ENCODE data around the gene YEATS2. TPM values are rescaled to one million over a fixed set of nuclear protein-coding genes. Genes with fewer than 3 reads are reported as not detected.

YEATS2 gene
- total RNA-seq: 39.2 and 44.4 TPM in 2 replicates

DNA sequence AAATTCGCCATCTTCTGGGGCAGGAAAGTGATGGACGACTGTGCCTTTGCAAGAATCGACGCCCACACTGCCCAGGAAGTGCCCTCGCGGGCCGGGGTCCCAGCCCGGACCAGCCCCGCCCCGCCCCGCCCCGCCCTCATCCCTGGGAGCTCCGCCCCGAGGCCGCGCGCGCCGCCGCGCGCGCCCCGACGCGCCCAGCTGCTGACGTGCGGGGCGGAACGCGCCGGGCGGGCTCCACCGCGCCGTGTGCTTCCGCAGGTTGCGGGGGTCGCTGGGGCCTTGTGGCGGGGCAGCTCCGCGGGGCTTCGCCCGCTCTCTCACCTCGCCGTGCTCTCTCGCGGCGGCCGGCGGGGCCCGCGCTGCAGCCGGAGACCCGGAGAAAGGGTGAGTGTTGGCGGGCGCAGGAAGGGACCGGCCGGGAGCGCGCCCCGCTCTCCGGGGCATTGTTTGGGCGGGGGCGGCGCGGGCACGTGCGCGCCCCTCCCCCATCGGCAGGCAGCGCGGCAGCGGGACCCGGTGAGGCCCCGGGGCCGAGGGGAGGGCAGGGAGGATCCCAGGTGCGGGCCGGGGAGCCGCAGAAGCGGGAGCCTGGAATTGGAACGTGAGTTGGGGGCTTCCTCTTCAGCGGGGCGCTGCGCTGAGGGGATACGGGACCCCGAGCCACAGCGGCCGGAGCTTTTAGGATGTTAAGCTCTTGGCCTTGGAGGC lies at the start of gene YEATS2:
YEATS2 (plus strand) TSS at position 188 of the 708 bp plus-strand sequence. CDS start 17,366 bp downstream, outside the sequence.

DNA sequence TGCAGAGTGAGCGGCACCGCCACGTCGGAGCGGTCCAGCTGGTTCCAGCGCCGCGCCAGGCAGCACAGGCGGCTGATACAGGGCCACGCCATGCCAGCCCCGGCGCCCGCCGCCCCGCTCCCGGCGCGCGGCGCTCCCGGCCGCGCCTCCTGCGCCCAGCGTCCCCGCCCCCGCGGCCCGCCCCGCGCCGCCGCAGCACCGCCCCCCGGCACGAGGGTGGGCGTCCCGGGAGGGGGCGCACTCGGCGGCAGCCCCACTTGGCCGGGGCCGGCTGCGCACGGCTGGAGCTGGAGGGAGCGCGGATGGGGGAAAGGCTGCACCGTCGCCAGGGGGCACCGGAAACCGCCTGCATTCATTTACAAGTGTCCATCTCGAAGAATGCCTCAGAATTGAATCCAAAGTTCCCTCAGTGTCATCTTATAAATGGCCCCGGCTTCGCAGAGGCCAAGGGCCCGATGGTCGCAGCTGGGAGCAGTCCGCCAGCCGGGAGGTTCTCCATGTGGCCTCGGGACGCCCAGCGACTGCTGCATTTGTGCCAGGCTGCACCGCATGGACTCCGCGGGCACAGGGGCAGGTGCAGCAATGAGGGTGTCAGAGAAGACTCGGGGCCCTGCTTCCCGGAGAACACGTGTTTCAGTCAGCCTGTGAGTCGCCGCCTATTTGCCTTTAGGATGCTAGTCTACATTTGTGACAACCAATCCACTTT lies 128.0 kb downstream of the YEATS2 start, which contains the start of gene MAP6D1:
MAP6D1 (minus strand) TSS at position 122 of the 706 bp plus-strand sequence; CDS start at position 92, 30 bp downstream.

Other genes starting within 250 kb of the YEATS2 start
- gene KLHL6, start 142.1 kb upstream of the YEATS2 start, total RNA-seq: 0.32 TPM in 1 of 2 replicates, not detected in the other
- gene KLHL24, start 62.2 kb upstream of the YEATS2 start, total RNA-seq: 23.3 and 24.0 TPM in 2 replicates
- gene MAP6D1, start 127.8 kb downstream of the YEATS2 start, total RNA-seq: under 0.01 and 4.5 TPM in 2 replicates
- 28.7 and 39.0 TPM in 2 replicates for gene PARL, start 187.1 kb downstream of the YEATS2 start, total RNA-seq